Activated CD8-positive, alpha-beta T cell treated with anti-CD3 and anti-CD28 coated beads, Interleukin-2, amount 10 ng/mL, durations not matched to agents 7 days and 5 days (primary cell): ENCODE data around the gene PEAR1. TPM values are rescaled to one million over a fixed set of nuclear protein-coding genes. Genes with fewer than 3 reads are reported as not detected.

Experiments
- ATAC-seq: fragments of 150-1000 bp; cut with Tn5 transposase; one replicate; pipeline ENCODE4 v1.10.0; 2021; ENCODE audit warnings: moderate library complexity
- CTCF ChIA-PET: fragments of 350-600 bp; sonication (Branson Sonifier 250); formaldehyde crosslinking; loops from one replicate; lab custom pipeline; 2021; ENCODE audit warnings: antibody characterized with exemption; lab: Charles Lee
- POLR2A ChIA-PET: fragments of 350-600 bp; sonication (Branson Sonifier 250); formaldehyde crosslinking; loops from one replicate; lab custom pipeline; 2021; ENCODE audit warnings: antibody characterized with exemption; lab: Charles Lee
- DNase-seq: peaks from one replicate; pipeline ENCODE4 v3.0.0-alpha.2; 2020
- H3K27ac Mint-ChIP-seq: one replicate; pipeline ENCODE4 v1.8.0; 2021; ENCODE audit warnings: mild to moderate bottlenecking, mixed read lengths
- H3K27me3 Mint-ChIP-seq: one replicate; pipeline ENCODE4 v1.8.0; 2021; ENCODE audit warnings: low read depth, mixed read lengths
- H3K36me3 Mint-ChIP-seq: one replicate; pipeline ENCODE4 v1.8.0; 2021; ENCODE audit warnings: low read depth, mixed read lengths
- H3K4me1 Mint-ChIP-seq: one replicate; pipeline ENCODE4 v1.8.0; 2021; ENCODE audit warnings: low read depth, mixed read lengths
- H3K4me3 Mint-ChIP-seq: one replicate; pipeline ENCODE4 v1.8.0; 2021; ENCODE audit warnings: mild to moderate bottlenecking, mixed read lengths
- H3K9me3 Mint-ChIP-seq: one replicate; pipeline ENCODE4 v1.8.0; 2022; ENCODE audit warnings: mixed read lengths; ENCODE audit not compliant: insufficient read depth
- microRNA-seq: library from miRNA; unstranded; fragments of <30 nt; microRNA quantifications from one replicate; pipeline ENCODE4 v1.2.0, GENCODE V29; 2022
- total RNA-seq, 2 experiments: library from RNA; stranded (reverse); gene quantifications; one replicate each; pipeline ENCODE4 v1.2.3, GENCODE V29; 2021

Gene PEAR1
- total RNA-seq, 2 experiments from 2014 or later = 0.21 to 0.40 TPM

- no peak overlapping the region for H3K27ac Mint-ChIP-seq
- DNase-seq (no peak), ATAC-seq (no peak)
- ChIA-PET POLR2A (no interaction called here), CTCF (interaction anchor here (1.4 kb wide), 1 partner anchor 29 kb away, joined by 4 read pairs; no protein-coding TSS in a partner anchor)
- no peaks in the 10 kb centered on the region for H3K27me3 Mint-ChIP-seq
- no peaks in the 10 kb centered on the region for H3K9me3 Mint-ChIP-seq
- H3K4me3 Mint-ChIP-seq = no peak overlapping the region
- peaks cover 8% of the 10 kb centered on the region for H3K36me3 Mint-ChIP-seq
- H3K4me1 Mint-ChIP-seq = peaks cover 21% of the 10 kb centered on the region
Measured at GRCh38 chr1:156957634-156958033, 64.1 kb downstream of the PEAR1 start.

DNA sequence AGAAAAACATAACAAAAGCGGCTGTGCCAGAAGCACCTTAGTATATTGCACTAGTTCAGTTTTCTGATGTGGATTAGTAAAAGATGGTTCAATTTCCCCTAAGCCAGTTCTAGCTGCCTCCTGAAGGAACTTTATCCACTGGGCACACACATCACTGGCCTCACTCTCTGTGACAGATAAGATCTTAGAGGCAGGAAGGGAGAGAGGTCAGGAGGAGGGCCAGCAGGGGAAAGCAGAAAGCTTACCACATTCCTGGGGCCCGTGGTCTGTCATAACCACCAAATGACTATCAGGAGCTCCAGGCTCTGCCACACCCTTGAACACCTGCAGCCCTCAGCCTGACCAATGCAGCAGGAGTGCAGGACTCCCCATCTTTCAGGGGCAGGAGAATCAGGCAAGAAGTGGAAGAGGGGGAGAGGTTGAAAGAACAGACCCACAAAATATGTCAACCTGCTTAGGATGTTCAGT lies 64.8 kb downstream of the PEAR1 start:
- no peak for ATAC-seq
- H3K9me3 Mint-ChIP-seq = no peaks in the 10 kb centered on the region
- H3K4me1 Mint-ChIP-seq = peaks cover 27% of the 10 kb centered on the region
- H3K27me3 Mint-ChIP-seq = no peaks in the 10 kb centered on the region
- peaks cover 8% of the 10 kb centered on the region for H3K36me3 Mint-ChIP-seq
- no peak overlapping the region for H3K27ac Mint-ChIP-seq
- DNase-seq = no peak
- H3K4me3 Mint-ChIP-seq = no peak overlapping the region
- ChIA-PET POLR2A (no interaction called here), CTCF (interaction anchor here (1.5 to 4.1 kb wide), 2 partner anchors 9 to 30 kb away, joined by 5 to 20 read pairs; no protein-coding TSS in a partner anchor)

- no peak overlapping the region for H3K27ac Mint-ChIP-seq
- no peak overlapping the region for H3K4me3 Mint-ChIP-seq
- no peaks in the 10 kb centered on the region for H3K27me3 Mint-ChIP-seq
- POLR2A ChIA-PET = interaction anchor here (0.5 kb wide), 1 partner anchor 41 kb away, joined by 3 read pairs; no protein-coding TSS in a partner anchor
- H3K9me3 Mint-ChIP-seq = no peaks in the 10 kb centered on the region
- H3K4me1 Mint-ChIP-seq = peaks cover 38% of the 10 kb centered on the region
- DNase-seq (no peak), ATAC-seq (no peak)
- CTCF ChIA-PET = interaction anchor here (0.7 to 4.1 kb wide), 5 partner anchors 10 to 270 kb away, joined by 3 to 20 read pairs (median 5); no protein-coding TSS in a partner anchor
- peaks cover 10% of the 10 kb centered on the region for H3K36me3 Mint-ChIP-seq
Measured at GRCh38 chr1:156959414-156959813, 65.9 kb downstream of the PEAR1 start.

GRCh38 chr1:156959925-156960324 lies 66.4 kb downstream of the PEAR1 start:
- Mint-ChIP-seq H3K27ac (no peak overlapping the region), H3K4me1 (peaks cover 39% of the 10 kb centered on the region), H3K4me3 (no peak overlapping the region), H3K36me3 (peaks cover 7% of the 10 kb centered on the region), H3K27me3 (no peaks in the 10 kb centered on the region), H3K9me3 (no peaks in the 10 kb centered on the region)
- no peak for DNase-seq
- ChIA-PET POLR2A (no interaction called here), CTCF (interaction anchor here (1.3 to 4.1 kb wide), 8 partner anchors 10 to 122 kb away, joined by 4 to 20 read pairs (median 6); no protein-coding TSS in a partner anchor)
- ATAC-seq = no peak

DNA sequence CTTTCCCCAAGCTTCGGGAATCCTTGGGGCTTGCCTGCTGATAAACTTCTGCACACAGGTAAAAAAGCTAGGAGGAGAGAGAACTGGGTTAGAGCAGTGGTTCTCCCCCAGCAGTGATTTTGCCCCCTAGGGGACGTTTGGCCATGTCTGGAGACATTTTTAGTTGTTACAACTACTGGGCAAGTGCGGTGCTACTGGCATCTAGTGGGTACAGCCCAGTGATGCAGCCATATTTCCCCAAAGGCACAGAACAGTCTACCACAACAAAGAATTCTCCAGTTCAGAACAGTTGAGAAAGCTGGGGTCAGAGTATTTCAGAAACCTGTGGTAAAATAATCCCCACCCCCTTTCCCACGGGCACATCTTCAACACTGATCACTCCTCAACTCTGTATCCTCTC lies 68.2 kb downstream of the PEAR1 start:
- H3K4me3 Mint-ChIP-seq = no peak overlapping the region
- peak; percentile 72 for ATAC-seq
- DNase-seq = peak; percentile 69
- peaks cover 39% of the 10 kb centered on the region for H3K4me1 Mint-ChIP-seq
- CTCF ChIA-PET = interaction anchor here (0.7 to 4.1 kb wide), 13 partner anchors 8 to 173 kb away, joined by 3 to 20 read pairs (median 5); no protein-coding TSS in a partner anchor
- no peaks in the 10 kb centered on the region for H3K9me3 Mint-ChIP-seq
- H3K27ac Mint-ChIP-seq = no peak overlapping the region
- H3K36me3 Mint-ChIP-seq = peaks cover 7% of the 10 kb centered on the region
- H3K27me3 Mint-ChIP-seq = peaks cover 14% of the 10 kb centered on the region
- POLR2A ChIA-PET = interaction anchor here (0.9 kb wide), 1 partner anchor 16 kb away, joined by 3 read pairs; no protein-coding TSS in a partner anchor

DNA sequence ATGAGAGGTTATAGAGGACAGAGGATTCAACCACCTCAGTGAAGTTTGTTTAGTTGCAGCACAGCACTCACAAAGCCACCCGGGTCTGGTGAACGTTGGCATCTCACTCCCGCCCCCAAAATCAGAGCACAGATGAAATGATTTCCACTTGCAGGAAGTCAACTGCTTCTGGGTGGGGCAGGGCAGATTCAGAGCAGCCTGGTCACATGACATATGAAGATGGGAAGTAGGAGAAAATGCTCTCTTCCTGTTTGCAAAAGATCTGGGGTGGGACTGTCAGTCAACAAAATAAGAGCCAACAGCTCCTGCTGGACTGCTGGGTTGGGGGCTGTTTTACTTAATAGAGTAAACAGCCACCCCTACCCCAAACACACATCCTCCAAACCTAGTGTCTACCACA lies 70.1 kb downstream of the PEAR1 start:
- ChIA-PET CTCF (interaction anchor here (1.4 to 3.8 kb wide), 3 partner anchors 34 to 73 kb away, joined by 3 to 15 read pairs (median 5); no protein-coding TSS in a partner anchor), POLR2A (no interaction called here)
- DNase-seq (peak; percentile 73), ATAC-seq (peak; percentile 79)
- Mint-ChIP-seq H3K4me1 (peaks cover 32% of the 10 kb centered on the region), H3K9me3 (no peaks in the 10 kb centered on the region), H3K36me3 (peaks cover 7% of the 10 kb centered on the region), H3K4me3 (peak overlapping the region; percentile 81), H3K27ac (peak overlapping the region; percentile 87), H3K27me3 (peaks cover 21% of the 10 kb centered on the region)

DNA sequence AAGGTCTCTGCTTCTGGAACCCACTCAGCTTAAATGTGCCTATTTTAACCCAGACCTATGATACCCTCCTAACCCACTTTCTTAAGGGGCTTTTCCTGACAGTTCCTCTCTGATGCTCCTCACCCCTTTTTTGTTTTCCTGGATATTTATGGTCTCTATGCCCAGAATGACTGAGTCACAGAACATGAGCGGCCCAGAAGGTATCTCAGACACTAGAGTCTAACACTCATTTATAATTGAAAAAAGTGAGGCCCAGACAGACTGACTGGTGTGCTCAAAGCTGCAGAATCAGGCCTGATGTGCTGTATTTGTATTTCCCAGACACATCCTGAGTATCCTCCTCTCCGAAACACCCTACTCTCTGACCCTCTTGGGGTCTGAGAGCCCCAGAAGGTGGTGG lies 70.9 kb downstream of the PEAR1 start:
- ATAC-seq (no peak), DNase-seq (no peak)
- peaks cover 29% of the 10 kb centered on the region for H3K4me1 Mint-ChIP-seq
- peak overlapping the region; percentile 87 for H3K27ac Mint-ChIP-seq
- POLR2A ChIA-PET = no interaction called here
- no peak overlapping the region for H3K4me3 Mint-ChIP-seq
- peaks cover 3% of the 10 kb centered on the region for H3K36me3 Mint-ChIP-seq
- H3K9me3 Mint-ChIP-seq = no peaks in the 10 kb centered on the region
- H3K27me3 Mint-ChIP-seq = peaks cover 23% of the 10 kb centered on the region
- CTCF ChIA-PET = interaction anchor here (1.4 to 3.8 kb wide), 4 partner anchors 35 to 238 kb away, joined by 3 to 15 read pairs (median 4); no protein-coding TSS in a partner anchor

Small RNA genes lying within 50 kb of the gene (microRNA-seq; reads per million reads assigned to microRNA genes)
- gene MIR765 = not detected

Other genes with a start within 250 kb of the PEAR1 start
- gene NES, start 216.3 kb upstream of the PEAR1 start, total RNA-seq = not detected
- 1 to 10 TPM; 1.3 to 1.9 TPM for gene CRABP2, start 188.1 kb upstream of the PEAR1 start, total RNA-seq
- 10 to 100 TPM; 30.0 to 34.0 TPM for gene METTL25B, start 165.2 kb upstream of the PEAR1 start, total RNA-seq
- 10 to 100 TPM; 56.3 to 58.8 TPM for gene ISG20L2, start 165.0 kb upstream of the PEAR1 start, total RNA-seq
- 10 to 100 TPM; 59.8 to 62.6 TPM for gene MRPL24, start 152.6 kb upstream of the PEAR1 start, total RNA-seq
- gene HDGF, start 142.0 kb upstream of the PEAR1 start, total RNA-seq = 100 to 1,000 TPM; 261 to 264 TPM
- gene PRCC, start 126.2 kb upstream of the PEAR1 start, total RNA-seq = 10 to 100 TPM; 71.9 to 75.5 TPM
- gene SH2D2A, start 76.9 kb upstream of the PEAR1 start, total RNA-seq = 10 to 100 TPM; 84.0 to 86.7 TPM
- gene INSRR, start 34.6 kb upstream of the PEAR1 start, total RNA-seq = under 1 TPM; 0.21 TPM
- 1 to 10 TPM; 9.9 TPM for gene NTRK1, start 32.9 kb upstream of the PEAR1 start, total RNA-seq
- gene LRRC71, start 26.9 kb downstream of the PEAR1 start, total RNA-seq = not detected
- 10 to 100 TPM; 15.3 to 16.6 TPM for gene ARHGEF11, start 152.0 kb downstream of the PEAR1 start, total RNA-seq
- gene ETV3L, start 206.1 kb downstream of the PEAR1 start, total RNA-seq = not detected
- 10 to 100 TPM; 38.2 to 40.2 TPM for gene ETV3, start 244.7 kb downstream of the PEAR1 start, total RNA-seq